Progenitor cell of endocrine pancreas (in vitro differentiated cells): ENCODE data around the gene KRT76. TPM values are rescaled to one million over a fixed set of nuclear protein-coding genes. Genes with fewer than 3 reads are reported as not detected.

Experiments used
- DNase-seq: peaks from one replicate; pipeline ENCODE4 v3.0.0; 2021; ENCODE audit warnings: low spot score; ENCODE audit not compliant: unreplicated experiment
- H3K27ac Mint-ChIP-seq: 2 replicates; pipeline ENCODE4 v1.8.0; 2021; ENCODE audit warnings: mild to moderate bottlenecking, moderate library complexity, mixed read lengths
- H3K27me3 Mint-ChIP-seq: 2 replicates; pipeline ENCODE4 v1.8.0; 2021; ENCODE audit warnings: mixed read lengths
- H3K36me3 Mint-ChIP-seq: 2 replicates; pipeline ENCODE4 v1.8.0; 2022; ENCODE audit warnings: mixed read lengths; ENCODE audit not compliant: insufficient read depth
- H3K4me1 Mint-ChIP-seq: 2 replicates; pipeline ENCODE4 v1.8.0; 2021; ENCODE audit warnings: low read depth, mixed read lengths
- H3K4me3 Mint-ChIP-seq: 2 replicates; pipeline ENCODE4 v1.8.0; 2021; ENCODE audit warnings: low read depth, mild to moderate bottlenecking, moderate library complexity, mixed read lengths
- H3K9me3 Mint-ChIP-seq: 2 replicates; pipeline ENCODE4 v1.8.0; 2021; ENCODE audit warnings: low read depth, mixed read lengths
- CTCF ChIP-seq: fragments of 200-600 bp; sonication (generic); IDR thresholded peaks from one replicate; pipeline ENCODE4 v1.5.0; 2021; ENCODE audit warnings: antibody characterized with exemption, mild to moderate bottlenecking; ENCODE audit not compliant: unreplicated experiment
- total RNA-seq: library from RNA; stranded (reverse); gene quantifications from 2 replicates; pipeline ENCODE4 v1.2.1, GENCODE V29; 2021

Gene KRT76
- total RNA-seq, 1 donor from 2014 or later = not detected

- peaks cover 27% of the 10 kb centered on the region for H3K27me3 Mint-ChIP-seq
- TF ChIP-seq CTCF = no peak
- H3K4me3 Mint-ChIP-seq = no peak overlapping the region
- H3K27ac Mint-ChIP-seq = no peak overlapping the region
- no peak for DNase-seq
- no peaks in the 10 kb centered on the region for H3K36me3 Mint-ChIP-seq
- H3K9me3 Mint-ChIP-seq = no peaks in the 10 kb centered on the region
- peaks cover 24% of the 10 kb centered on the region for H3K4me1 Mint-ChIP-seq
Measured at GRCh38 chr12:52818388-52818787, 41.2 kb upstream of the KRT76 start.

GRCh38 chr12:52817699-52818238 is 40.6 kb upstream of the KRT76 start:
- H3K4me1 Mint-ChIP-seq = peaks cover 24% of the 10 kb centered on the region
- no peak for TF ChIP-seq CTCF
- peaks cover 23% of the 10 kb centered on the region for H3K27me3 Mint-ChIP-seq
- H3K27ac Mint-ChIP-seq = no peak overlapping the region
- DNase-seq = no peak
- H3K36me3 Mint-ChIP-seq = no peaks in the 10 kb centered on the region
- no peaks in the 10 kb centered on the region for H3K9me3 Mint-ChIP-seq
- no peak overlapping the region for H3K4me3 Mint-ChIP-seq

GRCh38 chr12:52817003-52817698 is 40.0 kb upstream of the KRT76 start:
- DNase-seq = no peak
- Mint-ChIP-seq H3K36me3 (no peaks in the 10 kb centered on the region), H3K4me3 (no peak overlapping the region), H3K9me3 (no peaks in the 10 kb centered on the region), H3K27ac (no peak overlapping the region), H3K27me3 (peaks cover 26% of the 10 kb centered on the region), H3K4me1 (peaks cover 24% of the 10 kb centered on the region)
- no peak for TF ChIP-seq CTCF

- DNase-seq = no peak
- no peak for TF ChIP-seq CTCF
- no peak overlapping the region for H3K27ac Mint-ChIP-seq
- H3K4me3 Mint-ChIP-seq = no peak overlapping the region
- H3K36me3 Mint-ChIP-seq = no peaks in the 10 kb centered on the region
- peaks cover 24% of the 10 kb centered on the region for H3K4me1 Mint-ChIP-seq
- peaks cover 30% of the 10 kb centered on the region for H3K27me3 Mint-ChIP-seq
- H3K9me3 Mint-ChIP-seq = no peaks in the 10 kb centered on the region
Measured at GRCh38 chr12:52815676-52816588, 38.8 kb upstream of the KRT76 start.

- no peak for TF ChIP-seq CTCF
- H3K27ac Mint-ChIP-seq = no peak overlapping the region
- H3K9me3 Mint-ChIP-seq = no peaks in the 10 kb centered on the region
- H3K4me1 Mint-ChIP-seq = peaks cover 24% of the 10 kb centered on the region
- peaks cover 29% of the 10 kb centered on the region for H3K27me3 Mint-ChIP-seq
- no peaks in the 10 kb centered on the region for H3K36me3 Mint-ChIP-seq
- no peak for DNase-seq
- no peak overlapping the region for H3K4me3 Mint-ChIP-seq
Measured at GRCh38 chr12:52815161-52815560, 38.0 kb upstream of the KRT76 start.
